ENCODE measurements around the gene PRDM15.

The PRDM15 gene

GRCh38 chr21:41843584-41843983 lies 35.6 kb downstream of the PRDM15 start:
- no peak overlapping the region for H3K4me3 ChIP-seq (ENCODE audit: control insufficient read depth, low read depth, low read length)
- no peak for DNase-seq (ENCODE audit: low read depth)
- no peak for TF ChIP-seq CTCF (IDR thresholded peaks at IDR 0.05; ENCODE audit: control insufficient read depth, insufficient read depth, low read depth, low read length, missing control alignments)

- no peak for DNase-seq (ENCODE audit: low read depth)
- TF ChIP-seq CTCF (IDR thresholded peaks at IDR 0.05; ENCODE audit: control insufficient read depth, insufficient read depth, low read depth, low read length, missing control alignments): no peak
- H3K4me3 ChIP-seq (ENCODE audit: control insufficient read depth, low read depth, low read length): no peak overlapping the region
Observed at GRCh38 chr21:41840880-41841279, 38.3 kb downstream of the PRDM15 start.

DNA sequence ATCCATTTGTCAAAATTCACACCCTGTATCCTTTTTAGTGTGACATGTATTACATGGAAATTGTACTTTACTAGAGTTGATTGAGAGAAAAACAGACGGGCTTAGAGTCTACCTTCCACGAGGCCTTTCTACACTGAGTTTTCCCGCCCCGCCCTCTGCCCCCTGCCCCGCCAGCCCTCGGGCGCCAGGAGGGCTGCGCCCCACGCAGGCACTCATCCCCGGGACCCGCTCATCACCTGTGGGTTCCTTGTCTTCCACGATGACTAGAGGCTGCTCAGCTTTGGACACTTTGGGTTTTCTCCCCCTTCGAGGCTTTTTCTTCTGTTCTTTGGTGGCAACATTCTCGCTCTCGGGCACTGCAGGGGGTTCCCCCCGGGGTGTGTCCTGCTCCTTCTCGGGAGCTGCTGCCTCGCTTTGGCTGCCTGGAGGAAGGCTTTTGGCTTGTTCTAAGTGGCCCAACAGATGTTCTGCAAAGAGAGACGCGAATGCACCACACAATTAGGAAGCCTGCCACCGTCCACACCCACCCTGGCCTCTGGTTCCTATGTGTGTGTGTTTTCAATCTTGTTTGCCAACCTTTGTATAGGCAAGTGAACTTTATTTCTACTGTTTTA lies 39.6 kb downstream of the PRDM15 start:
- no peak overlapping the region for H3K4me3 ChIP-seq (ENCODE audit: control insufficient read depth, low read depth, low read length)
- no peak for TF ChIP-seq CTCF (IDR thresholded peaks at IDR 0.05; ENCODE audit: control insufficient read depth, insufficient read depth, low read depth, low read length, missing control alignments)
- no peak for DNase-seq (ENCODE audit: low read depth)

DNA sequence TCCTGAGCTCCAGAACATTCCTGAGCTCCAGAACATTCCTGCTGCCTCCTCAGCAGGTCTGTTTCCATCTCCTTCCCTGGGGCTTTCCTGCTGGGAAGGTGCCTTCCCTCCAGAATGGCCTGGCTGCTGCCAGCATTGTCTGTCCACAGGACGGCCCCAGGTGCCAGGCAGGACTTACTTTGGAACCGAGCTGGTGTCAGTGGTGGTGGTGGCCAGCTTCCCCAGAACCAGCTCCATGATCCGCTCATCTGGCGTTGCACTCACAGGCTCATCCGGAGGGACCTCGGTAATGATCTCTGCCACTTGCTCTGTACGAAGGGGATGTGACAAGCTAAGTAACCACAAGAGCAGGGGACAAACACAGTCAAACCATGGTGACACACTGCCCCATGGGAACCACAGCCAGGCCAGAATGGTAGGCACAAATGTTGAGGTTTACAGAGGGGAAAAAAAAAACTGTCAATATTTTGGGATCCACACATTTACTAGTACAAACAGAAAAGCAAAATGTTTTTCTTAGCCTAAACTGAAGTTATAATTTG lies 41.3 kb downstream of the PRDM15 start:
- no peak for DNase-seq (ENCODE audit: low read depth)
- TF ChIP-seq CTCF (IDR thresholded peaks at IDR 0.05; ENCODE audit: control insufficient read depth, insufficient read depth, low read depth, low read length, missing control alignments): no peak

DNA sequence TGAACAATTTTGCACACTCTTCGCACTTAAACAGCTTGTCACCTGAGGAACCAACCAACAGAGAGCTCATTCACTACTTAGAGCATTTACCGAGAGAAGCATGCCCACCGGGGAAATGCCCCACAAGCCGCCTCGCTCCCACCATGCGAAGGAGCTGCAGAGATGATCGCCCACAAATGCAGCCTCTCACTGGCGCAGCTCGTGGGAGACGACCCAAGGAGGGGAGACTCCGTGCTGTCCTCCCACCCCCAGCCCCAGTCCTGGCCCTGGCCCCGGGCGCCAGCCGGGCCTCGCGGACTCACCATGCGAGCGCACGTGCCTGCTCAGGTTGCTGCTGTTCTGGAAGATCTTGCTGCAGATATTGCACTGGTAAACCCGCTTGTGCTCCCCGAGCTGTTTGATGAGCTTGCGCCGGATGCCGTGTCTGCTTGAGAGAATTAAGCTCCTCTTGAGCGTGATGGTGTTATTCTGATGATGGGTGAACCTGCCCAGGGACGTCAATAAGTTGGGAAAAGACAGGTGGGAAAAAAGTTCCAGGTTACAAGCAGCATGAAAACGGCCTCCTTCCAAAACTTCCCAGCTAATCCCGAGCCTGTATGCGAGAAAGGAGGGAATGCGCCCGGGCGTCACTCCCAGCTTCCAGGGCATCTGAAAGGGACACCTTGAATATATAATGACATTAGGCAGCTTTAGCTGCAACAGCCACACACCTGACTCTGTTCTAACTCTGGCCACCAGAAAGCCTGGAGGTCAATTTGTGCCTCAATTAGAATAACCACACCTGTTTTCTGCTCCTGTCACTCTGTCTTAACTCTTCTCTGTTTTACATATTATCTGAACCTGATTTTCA lies 42.8 kb downstream of the PRDM15 start:
- no peak for TF ChIP-seq CTCF (IDR thresholded peaks at IDR 0.05; ENCODE audit: control insufficient read depth, insufficient read depth, low read depth, low read length, missing control alignments)
- no peak for DNase-seq (ENCODE audit: low read depth)
- no peak overlapping the region for H3K4me3 ChIP-seq (ENCODE audit: control insufficient read depth, low read depth, low read length)

More for the DNA sequence above, 41.3 kb downstream of the PRDM15 start:
- no peak overlapping the region for H3K4me3 ChIP-seq (ENCODE audit: control insufficient read depth, low read depth, low read length)

GRCh38 chr21:41835711-41836154 lies 43.4 kb downstream of the PRDM15 start:
- no peak overlapping the region for H3K4me3 ChIP-seq (ENCODE audit: control insufficient read depth, low read depth, low read length)
- TF ChIP-seq CTCF (IDR thresholded peaks at IDR 0.05; ENCODE audit: control insufficient read depth, insufficient read depth, low read depth, low read length, missing control alignments): no peak
- no peak for DNase-seq (ENCODE audit: low read depth)
